HG03571 (cell line): Measurements from ENCODE around the gene P4HTM.

Source experiments
- ATAC-seq: cut with Tn5 transposase; IDR thresholded peaks from one replicate; pipeline ENCODE4 v1.9.1; 2021; ENCODE audit not compliant: unreplicated experiment

The P4HTM gene

GRCh38 chr3:48983096-48983495 is 6.9 kb upstream of the P4HTM start:
- ATAC-seq, result no peak

DNA sequence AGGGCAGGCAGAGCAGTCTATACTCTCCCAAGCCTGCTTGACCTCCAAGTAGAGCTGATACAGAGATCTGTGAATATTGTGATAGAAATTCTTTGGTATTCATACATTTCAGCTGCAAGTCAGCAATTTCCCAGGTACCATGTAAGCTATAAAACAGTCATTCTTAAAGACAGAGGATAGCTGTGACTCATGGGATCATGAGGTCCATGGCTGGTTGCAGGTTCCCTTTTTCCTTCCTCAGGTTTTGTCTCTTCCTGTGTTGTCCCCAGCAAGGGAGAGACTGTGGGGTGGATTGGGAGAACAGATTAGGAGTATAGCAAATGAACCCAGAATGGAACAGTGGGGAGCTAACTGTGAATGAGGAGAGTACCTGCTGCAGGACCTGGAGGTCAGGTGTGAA is 5.4 kb upstream of the P4HTM start:
- no peak for ATAC-seq

GRCh38 chr3:48985831-48986376 is 4.1 kb upstream of the P4HTM start:
- no peak for ATAC-seq

GRCh38 chr3:48989126-48989795 is 780 bp upstream of the P4HTM start:
- ATAC-seq, result no peak

DNA sequence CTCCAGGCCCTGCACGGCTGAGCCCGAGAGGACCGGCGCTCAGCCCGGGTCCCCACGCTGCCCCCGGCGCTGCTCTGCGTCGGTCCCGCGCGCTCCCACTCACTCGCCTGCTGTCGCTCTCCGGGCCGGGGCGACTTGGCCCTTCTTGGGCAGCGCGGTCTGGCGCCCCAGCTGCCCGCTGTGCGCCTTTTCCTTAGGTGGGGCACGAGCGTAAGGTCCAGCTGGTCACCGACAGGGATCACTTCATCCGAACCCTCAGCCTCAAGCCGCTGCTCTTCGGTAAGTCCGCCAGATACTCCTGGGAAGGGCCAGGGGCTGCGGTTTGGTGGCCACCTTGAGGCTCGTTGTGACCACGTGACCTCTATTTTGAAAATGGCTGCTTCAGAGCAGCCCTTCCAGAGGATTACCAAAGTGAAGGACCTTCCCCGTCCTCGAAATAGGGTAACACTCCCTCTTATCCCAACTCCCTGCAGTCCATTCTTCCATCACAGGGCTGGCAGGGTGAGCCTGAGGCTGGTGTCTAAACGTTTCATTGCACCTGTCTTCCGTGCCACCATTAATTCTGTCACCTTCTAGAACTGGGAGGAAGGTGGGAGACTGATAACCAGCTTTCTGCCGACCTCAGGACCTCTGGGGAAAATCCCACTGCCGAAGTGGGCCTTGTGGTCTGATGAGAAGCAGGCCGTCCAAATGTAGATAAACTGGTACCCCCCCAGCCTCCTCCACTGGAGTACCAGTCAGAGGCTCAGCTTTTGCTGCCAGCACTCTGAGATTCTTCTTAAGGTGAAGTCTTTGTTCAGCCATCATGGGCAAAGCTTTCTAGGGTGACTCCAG is 812 bp downstream of the P4HTM start:
- no peak for ATAC-seq

GRCh38 chr3:48991851-48992545 is 2.0 kb downstream of the P4HTM start:
- ATAC-seq, result no peak

DNA sequence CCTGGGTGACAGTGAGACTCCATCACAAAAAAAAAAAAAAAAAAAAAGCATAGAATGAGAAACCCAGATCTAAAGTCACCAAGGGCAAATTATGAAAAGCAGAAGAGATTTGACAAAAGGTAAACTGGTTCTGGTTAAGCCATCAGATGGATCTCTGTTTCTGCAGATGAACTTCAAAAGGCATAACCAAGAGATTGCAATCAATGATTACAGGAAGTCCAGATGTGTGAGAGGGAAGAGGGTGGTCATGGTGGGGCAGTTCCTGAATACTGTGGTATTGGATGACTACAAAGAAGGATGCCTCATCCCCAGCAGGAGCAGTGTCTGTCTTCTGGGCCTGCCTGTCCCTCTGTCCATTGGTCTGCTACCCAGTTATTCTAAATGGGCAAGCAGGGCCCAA is 3.8 kb downstream of the P4HTM start:
- no peak for ATAC-seq

- no peak for ATAC-seq
Measured at GRCh38 chr3:48996640-48997039, 6.6 kb downstream of the P4HTM start.

DNA sequence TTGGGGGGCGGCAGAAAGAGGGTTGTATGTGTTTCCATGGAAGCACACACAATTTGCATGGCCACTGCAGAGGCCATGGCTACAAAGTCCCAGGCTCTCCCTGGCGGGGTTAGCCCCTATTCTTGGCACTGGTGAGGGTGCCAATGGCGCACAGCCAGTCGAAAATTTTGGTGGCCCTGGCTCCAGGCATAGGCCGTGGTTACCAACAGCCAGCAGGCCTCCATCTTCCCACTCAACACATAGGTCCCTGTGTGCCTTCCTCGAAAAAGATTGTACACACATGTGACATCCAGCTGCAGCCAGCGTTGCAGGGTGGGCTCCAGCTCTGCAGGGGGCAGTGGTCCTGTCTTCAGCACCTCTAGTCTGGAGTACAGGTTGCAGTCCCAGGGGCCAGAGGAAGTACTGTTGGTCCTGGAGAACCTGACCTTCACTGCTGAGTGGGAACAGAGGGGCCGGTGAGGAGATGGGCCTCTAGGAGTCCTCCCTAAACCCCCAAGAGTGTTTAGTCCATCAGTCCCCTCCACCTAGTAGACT is 7.1 kb downstream of the P4HTM start:
- no peak for ATAC-seq

GRCh38 chr3:48997714-48998637 is 7.9 kb downstream of the P4HTM start:
- ATAC-seq, result no peak

- ATAC-seq, result no peak
Measured at GRCh38 chr3:48999085-48999858, 9.2 kb downstream of the P4HTM start.

DNA sequence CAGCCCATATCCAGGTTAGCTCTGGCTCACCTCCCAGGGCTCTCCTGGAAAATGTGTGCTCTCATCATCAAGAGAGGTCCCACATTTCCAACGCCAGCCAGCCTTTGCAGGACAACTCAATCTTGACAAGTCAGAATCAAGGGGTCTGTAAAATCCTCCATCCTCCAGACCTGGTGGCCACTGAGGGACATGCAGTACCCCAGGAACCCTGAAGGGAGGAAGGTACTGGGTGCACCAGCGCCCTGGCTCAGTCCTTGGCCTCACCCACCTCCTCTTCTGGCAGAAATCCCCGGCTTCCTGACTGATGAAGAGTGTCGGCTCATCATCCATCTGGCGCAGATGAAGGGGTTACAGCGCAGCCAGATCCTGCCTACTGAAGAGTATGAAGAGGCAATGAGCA is 11.1 kb downstream of the P4HTM start:
- ATAC-seq, result no peak

- no peak for ATAC-seq
Measured at GRCh38 chr3:49004352-49005302, 14.6 kb downstream of the P4HTM start.

DNA sequence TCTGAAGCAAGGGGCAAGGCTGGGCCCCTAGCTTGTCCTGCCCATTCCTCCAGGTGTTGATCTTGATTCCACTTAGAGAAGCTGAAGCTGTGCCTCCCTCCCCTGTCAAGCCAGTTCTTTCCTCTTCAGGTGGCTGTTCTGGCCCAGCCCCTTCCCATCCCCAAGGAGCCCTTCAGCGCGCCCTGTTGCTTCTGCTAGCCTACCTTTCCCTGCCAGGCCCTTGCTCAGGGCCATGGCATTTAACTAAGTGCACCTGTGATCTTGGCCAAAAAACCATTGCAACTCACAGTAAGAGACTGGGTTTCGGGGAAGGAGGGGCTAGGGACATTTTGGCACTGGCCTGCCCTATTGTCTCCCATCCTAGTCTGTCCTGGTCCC is 15.3 kb downstream of the P4HTM start:
- no peak for ATAC-seq

DNA sequence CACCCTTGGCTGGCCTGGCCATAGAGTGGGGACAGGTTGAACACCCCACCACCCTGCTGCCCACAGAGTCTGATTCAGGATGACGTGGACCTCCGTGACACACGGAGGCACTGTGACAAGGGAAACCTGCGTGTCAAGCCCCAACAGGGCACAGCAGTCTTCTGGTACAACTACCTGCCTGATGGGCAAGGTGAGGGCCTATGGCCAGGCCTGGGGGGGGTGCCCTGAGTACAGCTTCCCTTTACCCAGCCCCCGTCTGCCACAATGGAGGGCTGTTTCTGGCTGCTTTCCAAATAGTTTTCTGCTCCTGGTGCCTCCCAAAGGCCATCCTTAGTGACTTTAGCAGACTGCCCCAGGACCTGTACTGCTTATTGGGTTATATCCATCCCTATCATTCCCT is 16.0 kb downstream of the P4HTM start:
- ATAC-seq, result no peak

- ATAC-seq, result no peak
Measured at GRCh38 chr3:49006408-49007067, 16.5 kb downstream of the P4HTM start.

GRCh38 chr3:49007068-49007770 is 17.2 kb downstream of the P4HTM start, which contains the start of gene WDR6:
WDR6 (plus strand) TSS chr3:49007391; CDS start chr3:49007432, 41 bp downstream.
- peak; percentile 81 for ATAC-seq
